Gastrocnemius medialis (tissue), 4 donors: ENCODE results near the gene TNN. TPM values are rescaled to one million over a fixed set of nuclear protein-coding genes. Genes with fewer than 3 reads are reported as not detected.

Experiments used
- ATAC-seq, 2 donors: fragments of 150-250 bp; one replicate each; pipeline ENCODE4 v1.9.1; 2016
- DNase-seq, 2 donors: peaks; one replicate each; pipeline ENCODE4 v3.0.0-alpha.2; 2019
- H3K27ac ChIP-seq, 4 donors: fragments of 200-600 bp; sonication (generic); 1 replicate in 1 of 4; 2 replicates in 3 of 4; pipeline ENCODE4 v1.5.1; 2016 to 2018; ENCODE audit warnings: mild to moderate bottlenecking in 2 of 4, moderate library complexity in 1 of 4
- H3K27me3 ChIP-seq, 3 donors: fragments of 200-600 bp; sonication (generic) in 2 of 3; 1 replicate in 1 of 3; 2 replicates in 2 of 3; pipeline versions ENCODE4 v1.5.1 to v1.6.0; 2016 to 2019; ENCODE audit warnings: mild to moderate bottlenecking in 1 of 3, moderate library complexity in 1 of 3
- H3K36me3 ChIP-seq, 2 donors: fragments of 200-600 bp; sonication (generic) in 1 of 2; one replicate each; pipeline ENCODE4 v1.5.1; 2017 to 2018
- H3K4me1 ChIP-seq, 2 donors: fragments of 200-600 bp; sonication (generic) in 1 of 2; one replicate each; pipeline ENCODE4 v1.5.1; 2016 to 2017; ENCODE audit warnings: mild to moderate bottlenecking in 2 of 2
- H3K4me3 ChIP-seq, 4 donors: fragments of 200-600 bp; sonication (generic) in 3 of 4; 1 replicate in 1 of 4; 2 replicates in 3 of 4; pipeline ENCODE4 v1.5.1; 2016 to 2019; ENCODE audit warnings: mild to moderate bottlenecking in 2 of 4
- H3K9me3 ChIP-seq, 3 donors: fragments of 200-600 bp; sonication (generic) in 2 of 3; 1 replicate in 1 of 3; 2 replicates in 2 of 3; pipeline ENCODE4 v1.5.1; 2016 to 2019
- POLR2A ChIP-seq, 2 donors: fragments of 450-650 bp; IDR thresholded peaks; one replicate each; pipeline ENCODE4 v1.6.1; 2017; ENCODE audit warnings: antibody characterized with exemption in 2 of 2, mild to moderate bottlenecking in 2 of 2, moderate library complexity in 2 of 2
- in situ Hi-C, 4 donors: fragments of 200-750 bp; cut with MboI; loops; one replicate each; pipeline versions ENCODE4 v1.15.0 to v1.8.0; 2017; ENCODE audit warnings: low sequenced_read_pairs in 4 of 4
- intact Hi-C: fragments of 100-400 bp; cut with DNase I; formaldehyde crosslinking; loops from one replicate; pipeline ENCODE4 v1.15.1; 2023; ENCODE audit warnings: low total_unique reads
- total RNA-seq, 4 donors: library from RNA; depleted of rRNA; stranded (reverse); fragments of >200 nt; gene quantifications; one replicate each; pipeline versions ENCODE4 v1.1.0 to v1.2.3, GENCODE V29; 2016
- TF ChIP-seq, protein P1 (sequence below), 5 experiments: fragments of 450-650 bp in 3 of 5; fragments of 200-600 bp in 2 of 5; sonication (generic) in 2 of 5; IDR thresholded peaks in 4 of 5; conservative IDR thresholded peaks in 1 of 5; 1 replicate in 4 of 5; 2 replicates in 1 of 5; pipeline ENCODE4 v1.5.1; 2016 to 2019; ENCODE audit warnings: antibody characterized with exemption in 5 of 5, mild to moderate bottlenecking in 3 of 5, moderate library complexity in 3 of 5

The TNN gene
- total RNA-seq, 4 donors from 2014 or later, result 0.07 TPM; not detected in 3

DNA sequence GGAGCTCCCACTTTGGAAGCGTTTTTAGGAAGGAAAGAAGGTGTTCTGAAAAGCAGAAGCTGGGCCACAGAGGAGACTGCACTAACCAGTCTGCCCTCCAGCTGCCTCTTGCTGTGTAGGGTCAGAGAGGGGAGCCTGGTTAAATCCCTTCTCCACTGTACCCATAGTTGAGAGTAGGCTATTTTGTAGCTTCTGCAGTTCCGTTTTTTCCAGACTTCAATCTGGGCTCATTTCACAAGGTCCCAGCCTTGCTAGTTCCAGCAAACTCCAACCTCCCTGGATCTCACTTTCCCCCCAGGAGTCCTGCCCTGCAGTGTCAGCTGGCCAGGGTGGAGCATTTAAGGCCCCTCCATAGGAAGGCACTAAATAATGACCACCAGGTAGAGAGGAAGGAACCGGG, 11.0 kb downstream of the TNN start:
- Histone ChIP-seq H3K4me3 (no peak overlapping the region), H3K27ac (no peak overlapping the region), H3K27me3 (no peaks in the 10 kb centered on the region), H3K9me3 (no peaks in the 10 kb centered on the region), H3K4me1 (no peaks in the 10 kb centered on the region), H3K36me3 (no peaks in the 10 kb centered on the region)
- in situ Hi-C loops, result no loop called here
- intact Hi-C loops, result no loop called here
- ATAC-seq (no peak), DNase-seq (no peak)
- no peak for TF ChIP-seq POLR2A (IDR thresholded peaks at IDR 0.05)
- TF ChIP-seq, protein P1, sequence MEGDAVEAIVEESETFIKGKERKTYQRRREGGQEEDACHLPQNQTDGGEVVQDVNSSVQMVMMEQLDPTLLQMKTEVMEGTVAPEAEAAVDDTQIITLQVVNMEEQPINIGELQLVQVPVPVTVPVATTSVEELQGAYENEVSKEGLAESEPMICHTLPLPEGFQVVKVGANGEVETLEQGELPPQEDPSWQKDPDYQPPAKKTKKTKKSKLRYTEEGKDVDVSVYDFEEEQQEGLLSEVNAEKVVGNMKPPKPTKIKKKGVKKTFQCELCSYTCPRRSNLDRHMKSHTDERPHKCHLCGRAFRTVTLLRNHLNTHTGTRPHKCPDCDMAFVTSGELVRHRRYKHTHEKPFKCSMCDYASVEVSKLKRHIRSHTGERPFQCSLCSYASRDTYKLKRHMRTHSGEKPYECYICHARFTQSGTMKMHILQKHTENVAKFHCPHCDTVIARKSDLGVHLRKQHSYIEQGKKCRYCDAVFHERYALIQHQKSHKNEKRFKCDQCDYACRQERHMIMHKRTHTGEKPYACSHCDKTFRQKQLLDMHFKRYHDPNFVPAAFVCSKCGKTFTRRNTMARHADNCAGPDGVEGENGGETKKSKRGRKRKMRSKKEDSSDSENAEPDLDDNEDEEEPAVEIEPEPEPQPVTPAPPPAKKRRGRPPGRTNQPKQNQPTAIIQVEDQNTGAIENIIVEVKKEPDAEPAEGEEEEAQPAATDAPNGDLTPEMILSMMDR (IDR thresholded peaks at IDR 0.05 in 4 of 5, conservative IDR thresholded peaks at IDR 0.05 in 1 of 5), result no peak

- in situ Hi-C loops, result no loop called here
- no peak for DNase-seq
- no peak overlapping the region for H3K4me3 ChIP-seq
- H3K36me3 ChIP-seq, result no peaks in the 10 kb centered on the region
- no peak for ATAC-seq
- TF ChIP-seq, protein P1 (IDR thresholded peaks at IDR 0.05 in 4 of 5, conservative IDR thresholded peaks at IDR 0.05 in 1 of 5), result no peak
- no peak for TF ChIP-seq POLR2A (IDR thresholded peaks at IDR 0.05)
- no peaks in the 10 kb centered on the region for H3K4me1 ChIP-seq
- H3K9me3 ChIP-seq, result no peaks in the 10 kb centered on the region
- intact Hi-C loops, result no loop called here
- H3K27ac ChIP-seq, result no peak overlapping the region
- H3K27me3 ChIP-seq, result no peaks in the 10 kb centered on the region
Measured at GRCh38 chr1:175079338-175079737, 11.7 kb downstream of the TNN start.

DNA sequence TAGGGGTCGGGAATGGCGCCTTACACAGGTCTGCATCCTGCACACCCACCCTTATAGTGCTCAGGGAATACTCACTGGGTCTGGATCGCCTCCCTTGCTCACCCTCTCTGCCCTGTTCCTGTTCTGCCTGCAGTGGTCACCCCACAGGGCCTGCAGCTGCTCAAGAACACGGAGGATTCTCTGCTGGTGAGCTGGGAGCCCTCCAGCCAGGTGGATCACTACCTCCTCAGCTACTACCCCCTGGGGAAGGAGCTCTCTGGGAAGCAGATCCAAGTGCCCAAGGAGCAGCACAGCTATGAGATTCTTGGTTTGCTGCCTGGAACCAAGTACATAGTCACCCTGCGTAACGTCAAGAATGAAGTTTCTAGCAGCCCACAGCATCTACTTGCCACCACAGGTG, 12.4 kb downstream of the TNN start:
- no peak for ATAC-seq
- in situ Hi-C loops, result no loop called here

DNA sequence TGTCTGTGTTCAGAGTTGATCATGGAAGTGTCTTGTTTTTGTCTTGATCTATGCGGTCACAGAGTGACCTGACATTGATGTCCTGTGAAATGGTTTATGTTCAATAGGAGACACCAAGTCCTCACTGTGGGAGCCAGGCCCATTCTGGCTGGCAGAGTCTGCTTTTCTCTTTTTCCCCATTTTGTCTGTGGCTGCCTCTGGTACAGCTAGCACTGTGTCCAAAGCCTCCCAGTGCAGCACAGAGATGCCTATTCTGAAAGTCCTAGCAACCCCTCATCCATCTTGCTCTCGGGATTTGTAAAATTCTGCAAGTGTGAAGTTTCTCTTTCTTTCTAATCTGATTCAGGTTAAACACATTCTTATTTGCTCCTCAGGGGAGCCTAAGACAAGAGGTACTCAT, 14.3 kb downstream of the TNN start:
- Histone ChIP-seq H3K9me3 (no peaks in the 10 kb centered on the region), H3K4me1 (no peaks in the 10 kb centered on the region), H3K27ac (no peak overlapping the region), H3K36me3 (no peaks in the 10 kb centered on the region), H3K4me3 (no peak overlapping the region), H3K27me3 (no peaks in the 10 kb centered on the region)
- in situ Hi-C loops, result no loop called here
- ATAC-seq (no peak), DNase-seq (no peak)
- intact Hi-C loops, result no loop called here
- TF ChIP-seq, protein P1 (IDR thresholded peaks at IDR 0.05 in 4 of 5, conservative IDR thresholded peaks at IDR 0.05 in 1 of 5), result no peak
- TF ChIP-seq POLR2A (IDR thresholded peaks at IDR 0.05), result no peak

More for the DNA sequence above, 12.4 kb downstream of the TNN start:
- Histone ChIP-seq H3K36me3 (no peaks in the 10 kb centered on the region), H3K4me3 (no peak overlapping the region), H3K9me3 (no peaks in the 10 kb centered on the region), H3K4me1 (no peaks in the 10 kb centered on the region), H3K27me3 (no peaks in the 10 kb centered on the region), H3K27ac (no peak overlapping the region)
- DNase-seq, result no peak
- intact Hi-C loops, result no loop called here
- TF ChIP-seq, protein P1 (IDR thresholded peaks at IDR 0.05 in 4 of 5, conservative IDR thresholded peaks at IDR 0.05 in 1 of 5), result no peak
- TF ChIP-seq POLR2A (IDR thresholded peaks at IDR 0.05), result no peak

GRCh38 chr1:175088525-175088951, 20.9 kb downstream of the TNN start:
- no peak overlapping the region for H3K27ac ChIP-seq
- in situ Hi-C loops (no loop called here), intact Hi-C loops (no loop called here)
- H3K4me3 ChIP-seq, result no peak overlapping the region
- no peak for TF ChIP-seq POLR2A (IDR thresholded peaks at IDR 0.05)
- TF ChIP-seq, protein P1 (IDR thresholded peaks at IDR 0.05 in 4 of 5, conservative IDR thresholded peaks at IDR 0.05 in 1 of 5), result no peak
- no peaks in the 10 kb centered on the region for H3K27me3 ChIP-seq
- no peaks in the 10 kb centered on the region for H3K9me3 ChIP-seq
- no peaks in the 10 kb centered on the region for H3K36me3 ChIP-seq
- H3K4me1 ChIP-seq, result no peaks in the 10 kb centered on the region
- ATAC-seq (no peak), DNase-seq (no peak)
